Stimulated activated CD8-positive, alpha-beta memory T cell treated with anti-CD3 and anti-CD28 coated beads, Interleukin-15, amount 100 ng/mL, for 1 hour (primary cell): ENCODE measurements around the gene DCXR.
A peak's percentile ranks its signal among the peaks of the same experiment; 100 is the strongest.

Experiments used
- DNase-seq: peaks from one replicate; pipeline ENCODE4 v3.0.0-alpha.2; 2020; ENCODE audit warnings: low read depth

DCXR gene

DNA sequence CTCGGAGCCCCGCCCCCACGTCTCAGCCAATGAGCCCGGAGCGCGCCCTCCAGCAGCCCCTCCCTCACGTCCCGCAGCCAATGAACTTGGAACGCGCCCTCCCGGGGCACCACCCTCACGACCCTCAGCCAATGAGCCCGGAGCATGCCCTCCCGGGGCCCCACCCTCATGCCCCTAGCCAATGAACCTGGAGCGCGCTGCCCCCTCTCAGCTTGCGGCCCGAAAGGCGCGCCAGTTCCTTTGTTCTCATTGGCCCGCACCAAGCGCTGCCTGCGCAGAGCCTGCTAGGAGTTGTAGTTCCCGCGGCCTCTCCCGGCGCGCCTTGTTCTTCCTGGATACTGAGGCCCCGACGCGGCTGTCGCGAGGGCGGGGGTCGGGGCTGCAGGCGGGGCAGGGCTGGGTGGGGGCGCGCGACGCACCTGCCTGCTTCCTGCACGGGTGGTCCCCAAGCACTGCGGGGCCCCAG, 14.5 kb downstream of the DCXR start, which contains the start of gene LRRC45:
LRRC45 (plus strand) TSS at position 325 of the 466 bp plus-strand sequence. CDS start 339 bp downstream, outside the sequence.
- DNase-seq = peak; percentile 99

DNA sequence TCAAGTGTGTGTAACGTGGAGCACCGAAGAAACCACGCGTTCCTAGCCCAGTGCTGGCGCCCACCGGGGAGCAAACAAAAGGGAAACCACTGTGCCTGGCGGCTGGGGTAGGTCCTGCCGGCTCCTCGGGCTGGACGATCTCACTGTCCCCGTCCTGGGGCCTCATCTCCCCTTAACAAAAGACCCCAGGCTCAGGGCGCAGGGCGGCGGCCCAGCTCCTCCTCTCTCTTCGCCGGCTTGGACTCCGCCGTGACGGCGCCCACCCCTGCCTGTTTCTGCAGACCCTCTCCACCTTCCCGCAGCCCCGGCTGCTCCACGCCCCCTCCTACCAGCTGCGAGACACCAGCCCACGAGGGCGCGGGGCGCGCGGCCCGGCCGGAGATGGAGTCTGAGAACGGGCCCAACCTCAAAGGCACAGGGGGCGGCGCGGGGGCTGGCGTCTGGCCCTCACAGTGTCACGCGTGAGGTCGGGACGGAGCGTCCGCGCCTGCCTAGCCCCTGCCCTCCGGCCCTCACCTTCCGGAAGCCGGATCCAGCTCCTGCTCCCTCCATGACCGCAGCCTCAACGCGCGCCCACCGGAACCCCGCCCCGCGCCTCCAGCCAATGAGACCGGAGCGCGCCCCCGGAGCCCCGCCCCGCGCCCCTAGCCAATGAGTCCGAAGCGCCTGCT, 15.1 kb downstream of the DCXR start, which contains the start of gene CENPX:
CENPX (minus strand) TSS at position 569 of the 671 bp plus-strand sequence; CDS start at position 552, 17 bp downstream.
- DNase-seq = no peak

DNA sequence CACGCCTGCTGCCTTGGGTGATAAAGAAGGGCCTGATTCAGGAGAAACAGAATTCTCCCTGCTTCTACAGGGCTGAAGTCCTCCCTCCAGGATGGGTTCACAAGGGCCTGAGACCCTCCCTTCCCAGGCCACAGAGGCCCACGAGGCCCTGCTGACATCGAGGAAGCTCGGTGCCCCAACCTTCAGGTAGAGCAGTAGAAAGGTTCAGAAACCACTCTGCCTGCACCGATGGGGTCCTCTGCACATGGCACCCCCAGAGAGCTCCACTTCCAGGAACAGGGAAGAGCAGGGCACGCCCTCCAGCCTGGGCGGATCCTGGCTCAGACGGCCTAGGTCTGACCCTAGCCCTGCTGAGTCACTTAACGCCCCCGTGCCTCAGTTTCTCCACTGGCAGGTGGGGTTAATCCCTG, 15.6 kb downstream of the DCXR start:
- DNase-seq = no peak

- no peak for DNase-seq
Measured at GRCh38 chr17:82021107-82021899, 16.2 kb downstream of the DCXR start.

DNA sequence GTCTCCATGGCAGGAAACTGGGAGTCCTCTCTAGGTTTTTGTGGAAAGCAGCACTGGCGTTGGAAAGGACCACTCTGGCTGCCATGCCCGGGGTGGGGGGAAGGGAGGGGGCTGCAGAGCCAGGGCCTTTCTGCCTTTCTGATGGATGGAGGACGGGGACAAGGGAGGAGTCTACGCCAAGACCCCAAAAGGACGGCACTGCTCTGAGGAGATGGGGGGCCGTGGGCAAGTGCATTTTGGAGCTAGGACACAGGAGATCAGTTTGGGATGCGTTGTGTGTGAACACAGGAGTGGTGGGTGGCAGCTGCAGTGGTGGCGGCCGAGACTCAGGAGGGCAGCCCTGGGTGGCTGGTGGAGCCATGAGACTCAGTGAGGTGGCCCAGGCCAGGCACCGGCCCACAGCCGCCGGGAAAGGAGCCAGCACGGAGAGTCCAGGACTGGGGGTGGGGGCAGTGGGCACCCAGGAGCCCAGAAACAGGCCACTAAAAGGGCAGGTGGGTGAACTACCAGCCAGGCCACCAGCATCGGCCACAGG, 16.9 kb downstream of the DCXR start:
- DNase-seq = no peak

DNA sequence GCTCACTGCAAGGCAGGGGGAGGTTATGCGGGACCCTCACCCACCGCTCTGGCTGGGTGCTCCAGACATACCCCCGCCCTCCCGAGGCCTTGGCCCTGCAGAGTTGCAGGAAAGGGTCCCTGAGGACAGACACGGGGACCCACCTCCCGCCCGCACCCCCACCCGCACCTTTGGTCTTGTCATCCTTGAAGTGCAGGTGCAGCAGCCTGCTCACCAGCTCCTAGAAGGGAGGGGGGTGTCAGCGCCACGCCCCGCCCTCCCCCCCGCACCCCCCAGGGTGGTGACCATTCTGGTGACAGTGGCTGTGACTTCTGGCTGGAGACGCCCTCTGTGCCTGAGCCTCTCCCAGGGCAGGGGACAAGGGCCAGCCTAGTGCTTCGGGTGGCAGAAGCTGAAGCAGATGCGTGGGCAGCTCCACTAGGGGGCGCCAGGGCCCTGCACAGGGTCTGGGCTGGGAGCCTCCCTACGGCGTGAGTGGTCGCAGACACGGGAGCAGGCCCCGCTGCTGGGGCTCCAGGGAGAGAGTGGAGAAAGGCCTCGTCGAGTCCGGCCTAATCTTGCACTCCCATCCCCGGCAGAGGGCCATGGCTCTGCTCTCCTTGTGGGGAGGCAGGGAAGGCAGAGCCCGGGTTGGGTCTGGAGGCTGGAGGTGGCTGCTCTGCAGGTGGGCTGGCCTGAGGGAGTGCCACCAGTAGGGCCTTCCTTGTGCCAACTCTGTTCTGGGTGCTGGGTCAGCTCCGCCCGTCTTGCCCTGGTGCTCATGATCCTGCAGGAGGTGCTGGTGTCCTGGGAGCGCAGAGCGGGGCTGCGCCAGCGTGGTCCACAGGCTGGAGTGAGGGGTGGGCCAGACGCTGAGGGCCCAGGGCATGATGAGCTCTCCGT, 17.6 kb downstream of the DCXR start:
- DNase-seq = peak; percentile 37

GRCh38 chr17:82018989-82019689, 18.4 kb downstream of the DCXR start:
- DNase-seq = no peak

DNA sequence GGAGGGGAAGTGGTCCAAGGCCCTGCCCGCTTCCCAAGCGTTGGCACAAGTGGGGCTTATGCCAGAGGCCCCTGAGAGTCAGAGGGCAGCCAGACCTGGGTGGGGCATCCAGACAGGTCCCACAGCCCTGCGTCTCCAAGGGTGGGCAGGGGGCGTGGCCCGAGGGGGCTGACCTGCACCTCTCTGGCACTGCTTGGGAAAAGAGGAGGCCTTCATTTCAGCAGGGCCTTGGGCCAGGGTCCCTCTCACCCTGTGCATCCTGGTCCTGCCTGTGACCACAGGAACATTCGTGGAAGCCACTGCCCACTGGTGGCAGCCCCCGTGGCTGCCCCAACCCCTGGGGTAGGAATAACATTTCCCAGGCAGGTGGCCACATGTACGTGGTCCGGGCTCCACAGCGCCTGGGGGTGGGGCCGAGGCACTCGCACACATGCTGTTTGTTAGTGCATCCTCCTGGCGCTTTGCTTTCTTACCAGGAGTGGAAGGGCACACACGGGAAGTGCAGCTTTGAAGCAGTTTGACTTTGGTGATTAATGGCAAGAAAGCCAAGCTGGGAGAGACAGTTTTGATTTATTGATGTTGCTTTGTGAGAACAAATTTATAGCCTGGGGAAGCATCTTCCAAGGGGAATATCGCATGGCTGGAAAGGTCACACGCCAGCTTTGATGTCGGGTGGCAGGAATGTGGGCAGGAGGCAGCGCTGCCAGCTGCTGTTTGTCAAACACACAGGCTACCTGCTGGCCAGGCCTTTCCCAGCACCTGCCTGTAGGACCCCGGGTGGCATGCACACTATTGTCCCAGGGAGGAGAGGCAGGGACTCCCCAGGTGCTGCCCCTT, 19.1 kb downstream of the DCXR start:
- no peak for DNase-seq

DNA sequence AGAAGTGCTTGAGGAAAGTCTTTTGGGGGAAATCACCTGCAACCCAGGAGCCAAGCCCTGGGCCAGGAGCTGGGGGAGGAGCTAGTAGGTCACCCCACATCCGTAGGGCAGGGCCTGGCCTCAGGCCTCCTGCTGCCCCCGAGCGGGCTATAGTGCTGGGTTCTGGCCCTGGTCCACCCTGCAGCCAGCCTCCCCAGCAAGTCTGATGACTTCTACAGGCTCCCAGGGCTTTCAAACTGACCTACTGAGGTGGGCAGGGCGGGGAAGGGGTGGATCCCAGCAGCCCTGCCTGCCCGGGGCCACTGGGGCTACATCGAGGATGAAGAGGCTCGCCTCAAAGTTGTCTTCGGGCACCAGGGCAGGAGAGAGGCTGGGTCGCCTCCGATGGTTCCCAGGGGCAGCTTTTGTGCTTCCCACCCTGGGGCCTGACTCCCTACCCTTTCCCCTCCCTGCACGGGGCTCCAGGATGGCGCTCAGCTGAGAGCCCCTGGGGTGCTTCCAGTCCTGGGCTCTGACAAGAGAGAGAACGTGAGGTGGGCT, 19.8 kb downstream of the DCXR start:
- no peak for DNase-seq

- no peak for DNase-seq
Measured at GRCh38 chr17:82016875-82017459, 20.5 kb downstream of the DCXR start.

DNA sequence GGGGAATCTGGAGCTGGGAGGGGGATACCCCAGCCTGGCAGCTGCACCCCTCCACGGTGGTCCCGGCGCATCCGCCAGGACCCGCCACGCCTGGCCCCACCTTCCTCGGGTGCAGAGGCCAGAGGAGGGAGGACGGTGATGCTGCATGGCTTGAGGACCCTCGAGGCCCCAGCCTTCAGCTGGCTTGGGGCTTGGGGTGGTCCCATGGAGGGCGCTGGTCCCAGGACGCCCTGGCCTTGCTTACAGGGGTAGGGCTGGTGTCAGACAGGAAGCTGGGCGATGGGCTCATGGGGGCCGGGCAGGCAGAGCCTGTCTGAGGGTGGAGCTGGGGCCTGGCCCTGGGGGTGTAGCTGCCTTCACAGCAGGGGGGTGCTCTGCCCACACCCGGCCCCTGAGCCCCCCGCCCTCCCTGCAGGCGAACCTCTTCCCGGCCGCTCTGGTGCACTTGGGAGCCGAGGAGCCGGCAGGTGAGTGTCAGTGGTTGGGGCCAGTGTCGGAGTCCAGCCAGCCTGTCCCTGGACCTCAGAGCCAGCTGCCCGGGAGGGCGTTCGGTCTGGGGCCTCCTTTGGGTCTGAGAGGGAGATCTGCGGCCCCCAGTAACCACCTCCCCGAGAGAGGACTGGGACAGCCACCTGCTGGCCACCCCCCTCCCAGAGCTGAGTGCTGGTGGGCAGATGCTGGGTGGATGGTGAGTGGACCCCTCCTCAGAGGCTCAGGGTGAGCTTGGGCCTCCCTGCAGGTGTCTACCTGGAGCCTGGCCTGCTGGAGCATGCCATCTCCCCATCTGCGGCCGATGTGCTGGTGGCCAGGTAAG, 21.2 kb downstream of the DCXR start:
- no peak for DNase-seq

DNA sequence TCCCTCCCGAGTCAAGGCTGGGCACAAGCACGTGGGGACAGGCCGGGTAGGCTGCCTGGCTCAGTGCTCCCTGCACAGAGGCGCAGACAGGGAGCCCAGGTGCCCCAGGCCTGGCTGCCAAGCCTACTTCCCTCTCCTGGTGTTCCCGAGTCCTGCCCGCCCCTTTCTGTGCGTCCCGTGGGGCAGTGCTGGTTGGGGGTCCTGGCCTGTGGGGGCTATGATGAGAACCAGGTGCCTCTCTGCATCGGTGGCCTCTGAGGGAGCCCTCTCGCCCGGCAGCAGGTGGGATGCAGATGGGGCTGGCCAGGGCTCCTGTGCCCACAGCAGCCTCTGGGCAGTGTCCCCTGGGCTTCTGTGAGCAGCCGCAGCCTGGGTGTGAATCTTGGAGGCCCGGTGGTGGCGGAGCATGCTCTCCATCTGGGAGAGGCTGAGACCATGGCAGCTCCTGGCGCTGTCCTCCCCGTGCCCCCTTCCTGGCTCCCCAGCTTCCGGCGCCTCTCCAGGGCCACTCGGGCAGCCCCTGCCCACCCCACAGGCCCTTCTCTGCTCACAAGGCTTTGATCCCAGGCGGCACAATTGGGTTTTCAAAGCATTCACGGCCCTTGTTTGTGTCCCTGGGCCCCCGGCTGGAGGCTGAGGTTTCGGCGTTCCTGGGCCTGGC, 22.1 kb downstream of the DCXR start:
- DNase-seq = no peak

DNA sequence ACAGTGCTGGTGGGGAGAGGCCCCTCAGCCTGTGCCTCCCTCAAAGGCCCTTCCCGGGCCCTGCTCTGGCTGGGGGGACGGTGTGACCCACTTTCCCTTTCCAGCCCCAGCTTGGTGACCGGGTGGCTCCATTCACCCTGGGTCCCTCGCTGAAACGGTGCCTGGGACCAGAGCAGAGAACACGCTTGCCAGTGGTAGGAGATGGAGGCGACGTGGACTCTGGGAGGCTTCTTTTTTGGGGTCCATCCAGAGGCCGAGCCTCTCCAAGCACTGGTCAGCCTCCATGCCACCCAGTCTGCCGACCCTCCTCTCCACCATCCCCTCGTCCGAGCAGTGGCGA, 22.6 kb downstream of the DCXR start:
- DNase-seq = no peak

- no peak for DNase-seq
Measured at GRCh38 chr17:82014432-82014831, 23.1 kb downstream of the DCXR start.

DNA sequence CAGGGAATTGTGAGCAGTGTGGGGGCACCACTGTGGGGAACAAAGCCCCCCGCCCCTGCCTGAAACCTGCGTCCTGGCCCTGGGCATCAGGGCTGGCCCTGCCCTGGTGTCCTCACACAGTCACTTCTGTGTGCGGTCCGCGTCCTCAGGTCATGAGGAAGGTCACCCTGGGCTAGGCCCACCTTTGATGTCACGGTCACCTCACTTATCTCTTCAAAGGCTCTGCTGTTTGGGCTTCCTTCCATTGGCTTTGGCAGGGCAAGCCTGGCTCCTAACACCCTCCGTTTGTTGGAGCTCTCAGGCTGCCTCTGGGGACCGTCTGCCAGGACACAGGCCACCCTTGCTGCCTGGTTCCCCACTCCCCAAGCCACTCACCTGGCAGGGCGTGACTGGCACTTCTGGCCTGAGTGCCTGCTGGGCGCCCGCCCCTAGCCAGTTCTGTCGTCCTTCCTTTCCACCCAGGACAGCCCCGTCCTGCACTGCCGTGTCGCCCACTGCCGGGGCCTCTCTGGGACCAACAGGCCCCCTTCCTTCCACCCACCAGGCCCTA, 23.6 kb downstream of the DCXR start:
- DNase-seq = no peak

DNA sequence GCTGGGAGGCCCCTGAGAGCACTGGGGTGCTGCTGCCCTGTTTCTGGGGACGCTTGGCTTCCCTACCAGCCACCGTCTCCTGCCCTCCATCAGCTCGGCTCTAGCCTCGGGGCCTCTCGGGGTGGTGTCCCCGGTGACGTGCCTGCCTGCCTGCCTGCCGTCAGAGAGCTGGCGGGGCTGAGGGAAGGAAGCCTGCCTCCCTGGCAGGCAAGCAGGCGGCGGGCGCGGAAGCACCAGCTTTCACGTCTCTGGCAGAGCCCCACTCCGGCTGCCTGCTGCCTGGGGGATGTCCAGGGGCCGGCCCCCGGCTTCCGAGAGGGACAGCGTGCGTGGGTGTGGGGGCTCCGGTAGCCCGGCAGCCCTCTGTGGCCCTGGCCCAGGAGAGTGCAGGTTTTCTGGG, 24.2 kb downstream of the DCXR start:
- no peak for DNase-seq

GRCh38 chr17:82012640-82013295, 24.7 kb downstream of the DCXR start:
- no peak for DNase-seq

GRCh38 chr17:82012261-82012639, 25.2 kb downstream of the DCXR start:
- no peak for DNase-seq
